RPMI8226 (cell line): ENCODE results near the gene ATG13.

Experiments used
- DNase-seq: peaks from one replicate; pipeline ENCODE4 v3.0.0-alpha.2; 2015

ATG13 gene

GRCh38 chr11:46677169-46677568, 59.8 kb downstream of the ATG13 start:
- no peak for DNase-seq

DNA sequence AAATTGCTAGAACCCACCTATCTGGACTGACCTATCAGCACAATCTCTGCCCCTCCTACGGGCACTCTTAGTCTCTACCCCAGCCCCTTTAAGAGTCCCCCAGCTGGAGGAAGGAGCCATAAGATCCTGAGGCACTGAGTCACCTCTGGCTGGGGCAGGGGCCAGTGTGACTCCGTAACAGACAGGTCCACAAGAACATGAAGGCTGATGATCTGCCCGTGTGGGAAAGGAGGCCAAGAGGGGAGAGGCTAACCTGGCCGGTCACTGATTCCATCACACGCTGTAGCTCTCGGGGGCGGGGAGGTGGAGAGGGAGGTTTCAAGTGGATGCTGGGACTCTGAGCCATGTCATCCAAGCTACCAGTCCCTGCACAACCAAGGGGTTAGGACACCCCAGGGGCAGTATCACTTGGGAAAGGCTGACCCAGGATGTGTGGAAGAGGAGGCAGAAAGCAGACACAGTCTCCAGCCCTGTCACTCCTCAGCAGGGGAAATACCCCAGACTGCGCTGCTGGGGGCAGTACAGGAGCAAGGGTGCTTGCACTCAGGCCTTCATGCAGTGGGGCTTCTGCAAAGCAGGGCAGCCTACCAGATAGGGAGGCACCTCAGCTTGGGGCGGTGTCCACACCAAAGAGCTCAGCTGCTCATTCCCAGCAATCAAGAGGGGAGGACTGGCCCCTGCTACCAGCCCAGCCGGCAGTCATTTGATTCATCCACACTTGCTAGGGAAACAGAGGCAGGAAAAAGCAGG, 60.8 kb downstream of the ATG13 start:
- no peak for DNase-seq

DNA sequence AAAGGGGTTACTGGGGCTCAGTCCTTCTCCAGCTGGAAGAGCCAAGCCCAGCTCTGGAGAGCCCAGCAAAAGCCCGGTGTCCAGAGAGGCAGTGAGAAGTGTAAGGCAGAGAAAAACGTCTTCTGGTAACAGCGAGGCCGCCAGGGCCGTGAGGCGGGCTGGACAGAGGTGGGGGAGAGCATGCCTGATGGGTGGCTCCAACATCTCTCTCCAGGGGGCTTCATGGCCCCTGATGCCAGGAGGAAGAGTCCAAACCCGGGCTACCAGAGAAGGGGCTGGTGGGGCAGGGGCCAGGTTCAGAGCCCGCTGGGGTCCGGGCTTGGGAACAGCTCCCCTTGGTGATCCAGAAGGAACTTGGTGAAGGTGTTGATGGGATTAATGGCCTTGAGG, 61.4 kb downstream of the ATG13 start:
- no peak for DNase-seq

DNA sequence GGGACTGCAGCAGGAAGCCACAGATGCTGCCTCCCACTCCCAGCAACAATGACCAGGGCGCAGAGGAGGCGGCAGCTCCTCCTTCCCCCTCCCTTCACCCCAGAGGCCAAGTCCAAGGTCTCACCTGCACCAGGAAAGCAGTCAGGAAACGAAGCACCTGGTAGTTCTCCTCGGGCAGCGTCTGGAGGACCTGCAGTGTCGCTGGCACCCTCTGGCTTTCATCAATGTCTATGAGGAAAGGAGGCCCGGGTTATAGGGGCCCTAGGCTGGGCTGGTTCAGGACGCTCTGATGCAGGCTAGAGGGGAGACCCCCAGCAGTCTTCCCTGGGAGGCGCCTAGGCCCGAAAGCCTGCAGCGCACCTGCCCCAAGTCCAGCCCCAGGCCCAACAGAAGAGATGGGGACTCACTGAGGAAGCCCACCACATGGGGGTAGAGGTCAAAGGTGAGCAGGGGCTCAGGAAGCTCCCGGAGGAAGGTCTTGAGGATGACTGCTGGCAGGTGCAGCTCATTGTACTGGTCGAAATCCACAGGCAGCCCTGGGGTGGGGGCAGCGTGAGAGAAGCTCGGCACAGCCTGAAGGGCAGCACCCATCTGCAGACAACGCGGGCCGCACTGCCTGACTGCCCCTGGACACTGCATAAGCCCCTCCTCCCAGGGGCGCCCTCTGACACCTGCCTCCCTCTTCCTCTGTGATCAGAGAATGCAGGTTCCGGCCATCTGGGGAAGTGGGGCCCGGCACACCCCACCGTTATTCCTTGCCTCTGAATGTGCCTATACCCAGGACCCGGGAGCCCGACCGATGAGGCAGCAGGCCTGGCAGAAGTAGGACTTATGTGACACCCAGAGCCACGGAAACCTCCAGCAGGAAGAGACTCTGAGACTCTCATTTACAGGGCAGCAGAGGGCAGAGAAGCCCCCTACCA, 62.1 kb downstream of the ATG13 start:
- DNase-seq: no peak

GRCh38 chr11:46680164-46680760, 62.9 kb downstream of the ATG13 start:
- DNase-seq: no peak

DNA sequence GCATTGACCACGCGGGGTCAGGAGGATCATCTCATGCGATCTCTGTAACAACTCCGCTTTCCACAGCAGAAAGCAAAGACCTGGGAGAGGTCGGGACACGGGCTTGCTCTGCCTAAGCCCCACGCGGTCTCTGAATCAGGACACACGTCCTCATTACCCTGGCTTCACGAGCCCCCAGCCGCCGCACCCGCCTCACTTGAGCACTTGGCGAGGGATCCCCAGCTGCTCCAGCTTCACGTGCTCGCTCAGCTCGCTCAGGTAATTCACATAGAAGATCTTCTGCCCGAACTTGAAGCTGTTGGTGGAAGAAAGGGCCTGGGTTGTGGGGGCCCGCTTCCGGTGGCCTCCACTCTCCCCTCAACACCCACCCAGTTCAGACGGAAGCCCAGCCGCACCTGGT, 63.5 kb downstream of the ATG13 start:
- no peak for DNase-seq

- no peak for DNase-seq
Measured at GRCh38 chr11:46681814-46682213, 64.5 kb downstream of the ATG13 start.

GRCh38 chr11:46682773-46683752, 65.7 kb downstream of the ATG13 start:
- no peak for DNase-seq

DNA sequence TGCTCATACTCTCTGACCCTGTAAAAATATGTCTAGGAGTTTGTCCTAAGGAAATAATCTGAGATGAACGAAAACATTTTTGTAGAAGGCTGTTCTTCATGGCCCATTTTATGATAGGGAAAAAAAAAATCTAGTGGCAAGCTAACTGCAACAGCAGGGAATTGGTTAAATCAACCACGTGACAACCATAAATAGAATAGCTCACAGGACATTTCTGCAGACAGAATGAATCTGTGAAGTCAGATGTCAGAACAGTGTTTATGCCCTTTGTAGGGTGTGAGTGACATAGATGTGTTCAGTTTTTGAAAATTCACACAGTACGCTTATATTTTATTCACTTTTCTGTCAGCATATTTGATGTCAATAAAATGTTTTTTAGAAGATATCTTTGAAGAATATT, 67.0 kb downstream of the ATG13 start:
- no peak for DNase-seq

DNA sequence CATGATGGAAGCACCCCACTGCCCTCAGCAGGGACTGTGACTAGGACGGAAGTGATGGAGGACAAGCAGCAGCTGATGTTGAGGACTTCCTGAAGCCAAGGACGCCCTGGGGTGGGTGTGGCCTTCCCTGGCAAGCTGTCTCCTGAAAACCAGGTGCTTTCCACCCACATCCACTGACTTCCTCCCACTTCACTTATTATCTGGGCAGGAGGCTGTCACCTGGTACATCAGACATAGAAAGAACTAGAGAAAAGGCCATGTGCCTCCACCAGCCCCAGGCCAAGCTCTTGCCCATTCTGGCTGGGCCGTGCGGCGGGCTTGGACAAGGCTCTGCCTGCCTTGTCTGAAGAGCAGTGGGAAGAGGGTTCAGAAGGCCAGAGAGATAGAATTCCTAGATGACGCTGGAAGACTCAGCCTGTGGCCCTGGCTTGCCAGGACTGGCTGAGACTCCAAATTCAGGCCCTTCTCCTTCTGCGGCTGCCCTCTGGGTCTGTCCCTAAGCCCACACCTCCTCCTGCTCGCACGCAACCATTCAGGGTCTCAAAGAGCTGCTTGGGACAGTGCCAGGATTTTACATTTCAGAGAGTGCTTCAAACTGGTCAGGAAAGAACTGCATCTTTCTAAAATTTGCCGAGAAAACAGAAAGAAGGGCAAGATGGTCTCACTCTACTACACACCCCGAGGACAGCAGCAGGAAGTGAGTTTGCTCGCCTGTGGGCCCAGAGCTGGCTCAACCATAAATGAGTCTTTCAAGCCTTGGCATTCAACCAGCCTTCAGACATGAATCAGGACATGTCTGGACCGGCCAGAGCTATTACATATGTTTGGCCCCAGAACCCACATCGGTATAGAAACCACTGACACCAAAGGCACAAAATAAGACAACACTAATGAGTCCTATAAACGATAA, 69.8 kb downstream of the ATG13 start:
- DNase-seq: no peak

DNA sequence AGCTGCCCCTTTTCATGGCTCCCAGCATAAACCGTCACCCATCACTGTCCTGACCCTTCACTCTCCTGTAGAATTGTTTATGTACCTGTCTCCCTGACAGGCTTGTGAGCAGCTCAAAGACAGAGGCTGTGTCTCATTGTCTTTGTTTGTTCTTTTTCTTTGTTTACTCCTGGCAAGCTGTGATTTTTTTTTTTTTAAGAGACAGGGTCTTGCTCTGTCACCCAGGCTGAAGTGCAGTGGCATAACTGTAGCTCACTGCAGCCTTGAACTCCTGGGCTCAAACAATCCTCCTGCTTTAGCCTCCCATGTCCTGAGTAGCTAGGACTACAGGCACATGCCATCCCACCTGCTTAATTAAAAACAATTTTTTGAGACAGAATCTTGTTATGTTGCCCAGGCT, 73.3 kb downstream of the ATG13 start:
- no peak for DNase-seq

DNA sequence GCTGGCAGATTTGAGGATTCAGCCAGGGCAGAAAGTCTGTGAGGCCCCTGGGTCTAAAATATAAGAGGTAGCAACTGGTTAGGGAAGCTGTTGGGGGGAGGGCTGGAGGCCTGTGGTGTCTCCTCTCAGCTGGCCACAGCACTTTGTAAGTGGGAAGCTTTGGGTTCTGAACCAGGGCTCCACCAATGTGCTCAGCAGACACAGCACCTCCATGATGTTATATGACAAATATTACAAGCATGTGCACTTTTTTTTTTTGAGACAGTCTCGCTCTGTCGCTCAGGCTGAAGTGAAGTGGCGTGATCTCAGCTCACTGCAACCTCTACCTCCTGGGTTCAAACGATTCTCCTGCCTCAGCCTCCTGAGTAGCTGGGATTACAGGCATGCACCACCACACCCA, 75.1 kb downstream of the ATG13 start:
- no peak for DNase-seq

DNA sequence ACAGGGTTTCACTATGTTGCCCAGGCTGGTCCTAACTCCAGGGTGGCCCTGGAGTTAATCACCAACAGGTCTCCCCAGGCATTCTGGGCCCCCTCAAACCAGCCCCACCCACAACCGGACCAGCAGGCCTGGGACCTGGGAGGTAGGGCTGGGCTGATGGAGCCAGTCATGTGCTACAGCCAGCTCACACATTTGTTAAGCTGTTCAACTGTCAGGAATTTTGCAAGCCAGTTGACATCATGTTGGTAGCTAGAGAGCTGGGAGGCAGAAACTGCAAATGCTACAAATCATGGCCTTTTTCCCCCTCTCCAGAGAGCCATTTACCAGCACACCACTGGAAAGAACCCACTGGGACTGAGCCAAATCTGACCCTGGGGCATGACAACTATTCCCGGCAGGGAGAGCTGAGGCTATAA, 76.3 kb downstream of the ATG13 start:
- DNase-seq: no peak

DNA sequence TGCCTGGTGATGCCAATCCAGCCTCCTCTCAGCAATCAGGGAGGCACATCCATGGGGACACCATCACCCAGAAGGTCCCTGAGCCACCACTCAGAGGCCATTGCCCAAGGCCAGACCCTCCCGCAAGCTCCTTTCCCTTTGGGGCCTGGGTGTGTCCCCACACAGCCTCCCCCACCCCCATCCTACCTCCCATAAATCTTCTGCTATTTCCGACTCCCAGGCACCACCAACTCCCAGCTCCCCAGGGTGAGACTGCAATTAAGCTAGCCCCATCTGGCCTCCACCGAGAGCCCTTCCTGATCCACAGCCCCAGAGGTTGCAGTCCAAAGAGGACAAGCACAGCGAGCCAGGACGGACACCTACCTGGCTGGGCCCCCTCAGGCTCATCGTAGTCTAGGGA, 76.7 kb downstream of the ATG13 start:
- no peak for DNase-seq

DNA sequence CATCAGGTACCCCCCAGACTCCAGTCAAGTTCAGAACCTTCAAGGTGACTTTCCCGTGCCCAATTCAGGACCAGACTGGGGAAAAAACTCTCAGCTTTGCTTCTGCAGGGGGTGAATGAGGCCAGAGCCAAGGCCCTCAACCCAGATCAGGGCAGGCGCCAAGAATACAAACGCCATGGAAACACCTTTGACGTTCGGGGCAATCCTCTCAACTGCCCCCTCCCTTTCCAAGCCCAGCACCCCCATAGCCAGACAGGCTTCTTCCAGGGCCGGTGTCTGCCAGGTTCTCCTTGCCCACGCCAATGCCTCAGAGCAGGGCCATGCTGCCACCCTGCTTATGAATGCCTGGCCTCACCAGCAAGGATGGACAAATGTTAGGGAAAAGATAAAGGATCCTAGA, 77.3 kb downstream of the ATG13 start:
- no peak for DNase-seq

DNA sequence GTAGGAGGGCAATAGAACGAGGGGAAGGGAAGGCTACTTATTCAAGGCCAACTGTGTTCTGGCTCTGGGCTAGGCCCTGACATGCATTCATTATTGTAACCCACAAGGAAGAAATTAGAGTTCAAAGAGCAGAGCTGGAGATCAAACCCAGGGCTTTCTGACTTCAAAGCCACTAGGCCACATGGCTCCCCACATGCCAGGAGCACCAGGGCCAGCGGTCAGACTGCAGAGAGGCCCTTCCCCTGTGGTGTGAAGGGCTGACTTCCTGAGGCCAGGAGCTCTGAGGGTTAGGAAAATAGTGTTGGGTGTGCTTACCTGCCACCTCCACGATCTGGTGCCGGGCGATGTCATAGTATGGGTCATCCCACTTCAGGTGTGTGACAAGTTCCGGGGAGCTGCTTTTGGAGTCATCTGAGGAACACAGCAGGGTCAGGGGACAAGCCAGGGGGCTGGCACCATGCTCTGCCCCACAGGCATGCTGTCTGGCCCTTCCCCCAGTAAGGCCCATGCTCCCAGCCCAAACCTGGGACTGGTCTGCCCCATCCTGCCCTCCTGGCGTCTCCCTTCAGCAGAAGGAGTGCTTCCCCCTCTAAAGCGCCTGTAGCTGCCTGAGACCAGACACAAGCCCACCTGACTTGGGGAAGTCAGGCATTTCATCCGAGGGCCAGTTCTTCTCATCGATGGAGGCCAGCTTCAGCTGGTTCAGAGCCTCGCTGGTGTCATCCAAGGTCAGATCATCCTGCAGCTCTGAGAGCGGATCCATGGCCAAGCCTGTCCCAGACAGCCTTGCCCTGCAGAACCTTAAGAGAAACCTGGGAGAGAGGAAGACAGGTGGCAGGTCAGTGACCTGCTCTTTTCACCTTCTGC, 78.2 kb downstream of the ATG13 start:
- DNase-seq: no peak

GRCh38 chr11:46696212-46696558, 78.8 kb downstream of the ATG13 start:
- no peak for DNase-seq

DNA sequence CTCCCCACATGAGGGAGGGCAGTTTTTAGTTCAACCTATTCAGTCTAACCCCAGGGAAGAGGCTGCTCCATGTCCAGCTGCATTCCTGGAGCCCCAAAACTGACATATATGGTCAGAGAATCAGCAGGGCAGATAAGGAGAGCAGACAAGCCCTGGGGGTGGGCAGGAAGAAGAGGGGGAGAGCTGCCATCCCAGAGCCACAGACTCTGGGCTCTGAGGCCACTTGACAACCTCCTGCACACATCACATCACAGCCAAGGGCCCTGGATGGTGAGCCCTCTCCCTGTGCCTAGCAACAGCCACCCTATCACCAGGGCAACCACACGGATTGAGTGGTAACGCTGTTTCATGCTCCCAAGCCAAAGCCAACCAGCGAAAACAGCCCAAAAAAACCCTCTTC, 80.0 kb downstream of the ATG13 start:
- DNase-seq: no peak

GRCh38 chr11:46697723-46698122, 80.4 kb downstream of the ATG13 start:
- DNase-seq: no peak

GRCh38 chr11:46698597-46698996, 81.2 kb downstream of the ATG13 start:
- DNase-seq: no peak
